COLO829 (cell line): Measurements from ENCODE around the gene RPL10.

Experiments used
- DNase-seq: peaks from one replicate; pipeline ENCODE4 v3.0.0; 2012; ENCODE audit warnings: low spot score

The RPL10 gene

GRCh38 chrX:154430916-154431315 lies 32.7 kb downstream of the RPL10 start:
- no peak for DNase-seq

- no peak for DNase-seq
These were observed 33.2 kb downstream of the RPL10 start for GRCh38 chrX:154431341-154431740.

DNA sequence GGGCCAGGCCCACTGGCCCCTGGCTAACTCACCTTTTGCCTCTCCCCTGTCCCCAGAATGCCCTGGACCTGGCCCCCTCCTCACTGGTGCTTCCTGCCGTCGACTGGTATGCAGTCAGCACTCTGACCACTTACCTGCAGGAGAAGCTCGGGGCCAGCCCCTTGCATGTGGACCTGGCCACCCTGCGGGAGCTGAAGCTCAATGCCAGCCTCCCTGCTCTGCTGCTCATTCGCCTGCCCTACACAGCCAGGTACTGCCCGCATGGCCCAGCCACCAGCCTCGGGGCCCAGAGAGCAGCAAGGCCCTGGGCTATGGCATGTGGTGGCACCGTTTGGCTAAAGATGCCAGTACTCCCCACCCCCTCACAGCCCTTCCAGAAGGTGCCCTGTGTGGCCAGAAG lies 34.0 kb downstream of the RPL10 start:
- no peak for DNase-seq

- DNase-seq: no peak
These were observed 35.4 kb downstream of the RPL10 start for GRCh38 chrX:154433605-154434004.

DNA sequence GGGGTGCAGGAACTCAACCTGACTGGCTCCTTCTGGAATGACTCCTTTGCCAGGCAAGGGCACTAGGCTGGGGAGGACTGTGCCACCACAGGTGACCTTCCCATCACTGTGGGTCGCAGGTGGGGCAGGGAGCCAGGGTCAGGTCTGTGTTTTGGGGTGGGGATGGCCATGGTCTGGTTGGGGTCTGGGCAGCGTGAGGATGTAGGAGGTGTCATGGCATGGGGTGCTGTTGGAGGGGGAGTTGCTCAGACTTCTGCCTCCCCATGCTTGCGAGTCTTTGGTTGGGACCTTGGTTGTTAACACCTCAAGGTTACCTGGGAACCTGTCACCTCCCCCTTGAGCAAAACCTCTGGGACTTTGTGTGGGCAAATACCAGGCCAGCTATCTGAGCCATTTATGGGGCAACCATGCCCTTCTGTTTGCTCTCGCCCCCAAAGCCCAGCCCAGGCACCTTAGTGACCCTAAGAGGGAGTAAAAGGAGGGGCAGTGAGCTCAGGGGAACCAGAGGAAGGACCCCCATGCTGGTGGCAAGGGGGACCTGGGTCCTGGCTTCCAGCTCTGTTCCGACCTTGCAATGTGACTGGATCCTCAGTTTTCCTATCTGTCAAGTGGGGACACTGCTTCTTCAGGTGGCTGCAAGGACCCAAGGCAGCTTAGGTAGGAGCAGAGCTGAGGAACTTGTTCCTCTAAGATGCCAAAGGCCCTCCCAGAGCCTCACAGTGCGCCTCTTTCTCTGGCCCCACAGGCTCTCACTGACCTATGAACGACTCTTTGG lies 36.4 kb downstream of the RPL10 start:
- no peak for DNase-seq

DNA sequence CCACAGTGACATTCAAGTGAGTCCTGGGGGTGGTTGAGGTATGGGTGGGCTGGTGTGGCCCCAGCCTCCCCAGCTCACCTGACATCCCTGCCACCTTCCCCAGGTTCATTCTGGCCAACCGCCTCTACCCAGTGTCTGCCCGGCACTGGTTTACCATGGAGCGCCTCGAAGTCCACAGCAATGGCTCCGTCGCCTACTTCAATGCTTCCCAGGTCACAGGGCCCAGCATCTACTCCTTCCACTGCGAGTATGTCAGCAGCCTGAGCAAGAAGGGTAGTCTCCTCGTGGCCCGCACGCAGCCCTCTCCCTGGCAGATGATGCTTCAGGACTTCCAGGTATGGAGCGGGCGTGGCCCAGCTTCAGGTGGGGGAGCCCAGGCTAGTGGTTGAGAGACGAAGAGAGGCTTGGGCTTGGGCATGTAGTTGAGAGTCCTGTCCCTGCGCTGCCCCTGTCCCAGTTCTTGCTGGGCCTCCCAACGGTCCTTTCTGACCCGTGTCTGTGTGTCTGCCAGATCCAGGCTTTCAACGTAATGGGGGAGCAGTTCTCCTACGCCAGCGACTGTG lies 37.1 kb downstream of the RPL10 start:
- DNase-seq: no peak

GRCh38 chrX:154436374-154436982 lies 38.3 kb downstream of the RPL10 start:
- DNase-seq: no peak

DNA sequence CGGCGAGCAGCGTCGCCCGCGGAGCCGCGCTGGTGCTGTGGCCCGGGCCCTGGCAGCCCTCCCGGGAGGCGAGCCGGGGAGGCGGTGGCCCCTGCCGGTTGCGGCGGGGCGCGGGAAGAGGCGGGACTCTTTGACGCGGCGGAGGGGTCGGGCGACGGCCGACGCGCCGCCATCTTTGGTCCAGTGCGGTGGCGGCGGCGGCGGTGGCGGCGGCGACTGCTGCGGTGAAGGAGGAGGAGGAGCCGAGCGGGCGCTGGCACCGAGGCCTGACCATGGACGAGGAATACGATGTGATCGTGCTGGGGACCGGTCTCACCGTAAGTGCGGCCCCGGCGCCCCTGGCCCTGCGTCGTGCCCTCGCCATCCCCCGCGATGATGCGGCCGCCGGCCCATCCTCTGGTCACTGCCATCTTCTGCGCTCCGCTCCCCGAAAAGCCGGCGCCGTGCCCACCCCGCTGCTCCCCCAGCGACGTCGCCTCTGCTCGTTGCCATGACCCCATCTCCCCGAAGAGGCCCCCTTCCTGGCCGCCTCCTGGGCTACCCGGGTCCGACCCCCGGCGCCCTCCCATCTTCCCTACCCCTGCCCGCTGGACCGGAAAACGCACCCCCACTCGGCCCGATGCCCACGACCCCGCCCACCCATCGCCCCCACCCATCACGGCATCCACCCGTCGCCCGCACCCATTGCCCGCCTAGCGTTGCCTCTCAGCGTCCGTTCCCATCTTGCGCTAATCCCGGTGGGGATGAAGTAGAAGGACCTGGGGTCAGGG lies 39.0 kb downstream of the RPL10 start, which contains the start of gene GDI1:
Gene GDI1, plus strand, starts transcription at position 172 of the 770 bp plus-strand sequence. Its CDS starts 101 bp downstream, at position 273.
- DNase-seq: no peak

DNA sequence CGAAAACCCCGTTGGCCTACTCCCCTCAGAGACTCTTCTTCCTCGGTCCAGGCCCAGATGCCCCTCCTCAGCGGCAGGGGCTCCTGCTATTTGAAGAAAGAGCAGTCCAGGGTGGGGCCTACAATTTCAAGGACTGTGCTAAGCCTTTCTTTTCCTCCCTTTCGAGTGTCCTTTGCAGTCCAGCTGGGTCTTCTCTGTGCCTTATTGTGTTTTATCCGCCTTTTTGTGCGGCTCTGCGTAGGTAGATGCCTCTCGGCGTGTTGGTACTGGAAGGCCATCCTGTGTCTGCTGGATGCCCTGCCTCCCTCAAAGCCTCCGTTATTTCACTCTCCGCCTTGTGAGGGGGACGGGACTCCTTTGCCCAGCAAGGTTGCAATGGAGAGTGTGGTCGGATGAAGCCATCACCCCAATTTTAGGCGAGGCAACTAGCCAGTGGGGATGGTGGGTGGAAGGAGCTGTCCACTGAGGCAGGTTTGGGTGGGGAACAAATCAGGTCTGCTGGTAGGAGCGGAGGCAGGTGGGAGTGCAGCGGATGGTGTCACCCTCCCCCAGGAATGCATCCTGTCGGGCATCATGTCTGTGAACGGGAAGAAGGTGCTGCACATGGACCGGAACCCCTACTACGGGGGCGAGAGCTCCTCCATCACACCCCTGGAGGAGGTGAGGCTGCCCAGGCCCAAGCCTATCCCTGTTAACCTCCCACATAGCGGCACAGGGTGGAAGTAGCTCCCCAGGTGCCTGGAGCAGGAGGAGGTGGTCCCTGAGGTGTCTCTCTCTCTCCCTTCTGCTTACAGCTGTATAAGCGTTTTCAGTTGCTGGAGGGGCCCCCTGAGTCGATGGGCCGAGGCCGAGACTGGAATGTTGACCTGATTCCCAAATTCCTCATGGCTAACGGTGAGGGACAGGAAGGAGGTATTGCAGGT lies 40.1 kb downstream of the RPL10 start:
- no peak for DNase-seq

DNA sequence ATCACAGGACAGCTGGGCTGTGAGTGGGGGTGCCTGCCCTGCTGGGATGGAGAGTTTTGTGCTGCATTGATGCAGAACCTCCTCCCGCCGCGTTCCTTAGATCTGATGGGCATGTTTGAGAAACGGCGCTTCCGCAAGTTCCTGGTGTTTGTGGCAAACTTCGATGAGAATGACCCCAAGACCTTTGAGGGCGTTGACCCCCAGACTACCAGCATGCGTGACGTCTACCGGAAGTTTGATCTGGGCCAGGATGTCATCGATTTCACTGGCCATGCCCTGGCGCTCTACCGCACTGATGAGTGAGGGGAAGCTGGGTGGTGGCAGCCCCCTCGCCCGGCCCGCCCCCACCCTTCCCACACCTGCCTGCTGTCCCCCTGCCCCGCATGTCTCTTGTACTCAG lies 41.7 kb downstream of the RPL10 start:
- DNase-seq: no peak

- no peak for DNase-seq
These were observed 42.6 kb downstream of the RPL10 start for GRCh38 chrX:154440623-154441357.

GRCh38 chrX:154441564-154441963 lies 43.4 kb downstream of the RPL10 start:
- DNase-seq: no peak

GRCh38 chrX:154441984-154442707 lies 44.0 kb downstream of the RPL10 start:
- DNase-seq: no peak

GRCh38 chrX:154443479-154443910 lies 45.3 kb downstream of the RPL10 start:
- no peak for DNase-seq

DNA sequence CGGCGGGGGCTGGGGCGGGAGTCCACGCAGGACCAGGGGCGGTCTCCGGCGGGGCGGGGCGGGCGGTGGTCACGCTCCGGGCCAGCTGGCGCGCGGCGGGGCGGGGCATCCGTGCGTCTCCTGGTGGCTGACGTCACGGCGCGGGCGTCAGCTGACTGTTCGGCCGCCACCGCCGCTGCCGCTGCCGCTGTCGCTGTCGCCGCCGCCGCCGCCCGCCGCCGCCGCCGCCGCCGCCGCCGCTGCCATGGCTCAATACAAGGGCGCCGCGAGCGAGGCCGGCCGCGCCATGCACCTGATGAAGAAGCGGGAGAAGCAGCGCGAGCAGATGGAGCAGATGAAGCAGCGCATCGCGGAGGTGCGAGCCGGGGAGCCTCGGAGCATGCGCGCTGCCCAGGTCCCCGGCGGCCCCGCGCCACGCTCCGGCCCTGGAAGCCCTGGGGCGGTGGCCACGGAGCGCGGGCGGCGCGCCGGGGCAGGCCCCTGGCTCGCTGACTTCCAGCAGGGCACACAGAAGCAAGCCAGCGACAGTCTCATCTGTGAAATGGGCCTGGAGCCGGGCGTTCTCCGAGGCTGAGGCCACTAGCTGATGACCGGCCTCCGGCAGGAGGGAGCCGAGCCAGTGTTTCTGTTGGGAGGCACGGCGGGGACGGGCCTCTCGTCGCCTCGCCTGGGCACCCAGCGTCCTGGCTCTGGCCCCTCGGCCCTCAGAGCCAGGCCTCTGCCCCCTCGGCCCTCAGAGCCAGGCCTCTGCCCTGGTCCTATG lies 46.0 kb downstream of the RPL10 start, which contains the start of gene FAM50A:
Gene FAM50A, plus strand, starts transcription at position 150 of the 763 bp plus-strand sequence. Its CDS starts 95 bp downstream, at position 245.
- peak; percentile 76 for DNase-seq

GRCh38 chrX:154444755-154445246 lies 46.6 kb downstream of the RPL10 start:
- DNase-seq: no peak

GRCh38 chrX:154445776-154446175 lies 47.6 kb downstream of the RPL10 start:
- DNase-seq: no peak

DNA sequence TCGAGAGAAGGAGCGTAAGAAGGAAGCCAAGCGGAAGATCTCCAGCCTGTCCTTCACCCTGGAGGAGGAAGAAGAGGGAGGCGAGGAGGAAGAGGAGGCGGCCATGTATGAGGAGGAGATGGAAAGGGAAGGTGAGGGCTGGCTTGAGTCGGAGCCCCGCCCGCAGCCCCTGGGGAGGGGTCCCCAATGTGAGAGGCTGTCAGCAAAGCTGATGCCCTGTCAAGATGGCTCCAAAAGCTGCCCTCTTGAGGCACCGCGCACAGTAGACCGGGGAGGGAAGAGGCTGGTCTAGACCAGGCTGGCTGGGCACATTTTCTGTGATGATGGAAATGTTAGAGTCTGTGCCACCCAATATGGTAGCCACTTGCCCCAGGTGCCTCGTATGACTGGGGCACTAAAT lies 48.3 kb downstream of the RPL10 start:
- DNase-seq: no peak

- no peak for DNase-seq
These were observed 50.3 kb downstream of the RPL10 start for GRCh38 chrX:154448484-154448883.
